Suprapubic skin (tissue), 4 donors: Measurements from ENCODE around the gene C13orf46. TPM values are rescaled to one million over a fixed set of nuclear protein-coding genes. Genes with fewer than 3 reads are reported as not detected.

Experiments used
- DNase-seq, 2 donors: peaks; one replicate each; pipeline ENCODE4 v3.0.0-alpha.2; 2019; ENCODE audit warnings: low spot score in 2 of 2
- H3K27ac ChIP-seq: fragments of 200-600 bp; sonication (generic); one replicate; pipeline ENCODE4 v1.5.1; 2019
- H3K27me3 ChIP-seq: fragments of 200-600 bp; sonication (generic); one replicate; pipeline ENCODE4 v1.5.1; 2019
- H3K36me3 ChIP-seq: fragments of 200-600 bp; sonication (generic); one replicate; pipeline ENCODE4 v1.5.1; 2019
- H3K4me1 ChIP-seq: fragments of 200-600 bp; sonication (generic); one replicate; pipeline ENCODE4 v1.5.1; 2019
- H3K4me3 ChIP-seq: fragments of 200-600 bp; sonication (generic); one replicate; pipeline ENCODE4 v1.5.1; 2019; ENCODE audit warnings: mild to moderate bottlenecking
- H3K9me3 ChIP-seq: fragments of 200-600 bp; sonication (generic); one replicate; pipeline ENCODE4 v1.5.1; 2019
- EP300 ChIP-seq: sonication (generic); formaldehyde crosslinking; IDR thresholded peaks from one replicate; pipeline ENCODE4 v1.6.1; 2017; ENCODE audit warnings: antibody characterized with exemption
- POLR2A ChIP-seq, 2 donors: fragments of 450-650 bp; IDR thresholded peaks; one replicate each; pipeline ENCODE4 v1.6.1; 2017; ENCODE audit warnings: antibody characterized with exemption in 2 of 2, mild to moderate bottlenecking in 2 of 2, moderate library complexity in 2 of 2
- POLR2AphosphoS5 ChIP-seq, 3 donors: sonication (generic); formaldehyde crosslinking; IDR thresholded peaks; one replicate each; pipeline ENCODE4 v1.6.1; 2017; ENCODE audit warnings: antibody characterized with exemption in 3 of 3
- WGBS: methylation state at CpG from one replicate; pipeline ENCODE4 v1.1.5; 2018; 5-methylcytosine and 5-hydroxymethylcytosine counted together
- total RNA-seq, 4 donors: library from RNA; depleted of rRNA; stranded (reverse); fragments of >200 nt; gene quantifications; one replicate each; pipeline ENCODE4 v1.1.0, GENCODE V29; 2016
- TF ChIP-seq, protein P1 (sequence below), 2 donors: fragments of 200-600 bp in 1 of 2; fragments of 450-650 bp in 1 of 2; sonication (generic) in 1 of 2; IDR thresholded peaks; one replicate each; pipeline ENCODE4 v1.5.1; 2016 to 2019; ENCODE audit warnings: antibody characterized with exemption in 2 of 2, mild to moderate bottlenecking in 1 of 2, moderate library complexity in 1 of 2

The C13orf46 gene
- total RNA-seq, 4 donors from 2014 or later, result 0.16 to 1.4 (median 0.53) TPM

DNA sequence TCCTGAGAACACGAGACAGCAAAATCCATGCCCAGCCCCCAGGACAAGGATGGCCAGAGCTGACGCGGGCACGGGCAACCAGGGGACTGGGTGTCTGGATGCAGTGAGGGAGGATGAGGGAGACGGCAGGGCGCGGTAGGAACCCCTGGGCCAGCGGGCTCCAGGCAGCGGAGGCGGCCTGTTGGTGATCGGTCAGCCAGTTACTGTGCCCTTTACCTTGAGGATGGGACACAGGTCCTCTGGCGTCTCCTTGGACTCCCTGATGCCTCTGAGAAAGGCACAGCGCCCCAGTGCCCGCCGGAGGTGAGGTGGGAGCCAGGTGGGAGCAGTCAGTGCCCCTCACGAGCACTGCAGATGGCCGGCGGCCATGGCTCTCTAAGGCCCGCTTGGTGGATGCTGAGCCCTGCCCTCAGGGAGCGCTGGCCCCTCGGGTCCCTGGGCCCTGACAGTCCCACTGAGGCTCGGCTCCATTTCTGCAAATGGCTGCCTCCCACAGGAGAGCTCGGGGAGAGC, 31.2 kb downstream of the C13orf46 start:
- TF ChIP-seq, protein P1, sequence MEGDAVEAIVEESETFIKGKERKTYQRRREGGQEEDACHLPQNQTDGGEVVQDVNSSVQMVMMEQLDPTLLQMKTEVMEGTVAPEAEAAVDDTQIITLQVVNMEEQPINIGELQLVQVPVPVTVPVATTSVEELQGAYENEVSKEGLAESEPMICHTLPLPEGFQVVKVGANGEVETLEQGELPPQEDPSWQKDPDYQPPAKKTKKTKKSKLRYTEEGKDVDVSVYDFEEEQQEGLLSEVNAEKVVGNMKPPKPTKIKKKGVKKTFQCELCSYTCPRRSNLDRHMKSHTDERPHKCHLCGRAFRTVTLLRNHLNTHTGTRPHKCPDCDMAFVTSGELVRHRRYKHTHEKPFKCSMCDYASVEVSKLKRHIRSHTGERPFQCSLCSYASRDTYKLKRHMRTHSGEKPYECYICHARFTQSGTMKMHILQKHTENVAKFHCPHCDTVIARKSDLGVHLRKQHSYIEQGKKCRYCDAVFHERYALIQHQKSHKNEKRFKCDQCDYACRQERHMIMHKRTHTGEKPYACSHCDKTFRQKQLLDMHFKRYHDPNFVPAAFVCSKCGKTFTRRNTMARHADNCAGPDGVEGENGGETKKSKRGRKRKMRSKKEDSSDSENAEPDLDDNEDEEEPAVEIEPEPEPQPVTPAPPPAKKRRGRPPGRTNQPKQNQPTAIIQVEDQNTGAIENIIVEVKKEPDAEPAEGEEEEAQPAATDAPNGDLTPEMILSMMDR (IDR thresholded peaks at IDR 0.05), result no peak
- TF ChIP-seq EP300, result no peak
- no peak for TF ChIP-seq POLR2AphosphoS5 (IDR thresholded peaks at IDR 0.05)
- TF ChIP-seq POLR2A (IDR thresholded peaks at IDR 0.05), result no peak
- H3K9me3 ChIP-seq, result no peaks in the 10 kb centered on the region
- no peak overlapping the region for H3K27ac ChIP-seq
- DNase-seq, result peak in 1 of 2 donors; percentile 52
- no peak overlapping the region for H3K4me3 ChIP-seq
- peaks cover 6% of the 10 kb centered on the region for H3K27me3 ChIP-seq
- peaks cover 11% of the 10 kb centered on the region for H3K4me1 ChIP-seq
- 89% methylated on average over 12 of the region's 23 CpGs for WGBS
- no peaks in the 10 kb centered on the region for H3K36me3 ChIP-seq

DNA sequence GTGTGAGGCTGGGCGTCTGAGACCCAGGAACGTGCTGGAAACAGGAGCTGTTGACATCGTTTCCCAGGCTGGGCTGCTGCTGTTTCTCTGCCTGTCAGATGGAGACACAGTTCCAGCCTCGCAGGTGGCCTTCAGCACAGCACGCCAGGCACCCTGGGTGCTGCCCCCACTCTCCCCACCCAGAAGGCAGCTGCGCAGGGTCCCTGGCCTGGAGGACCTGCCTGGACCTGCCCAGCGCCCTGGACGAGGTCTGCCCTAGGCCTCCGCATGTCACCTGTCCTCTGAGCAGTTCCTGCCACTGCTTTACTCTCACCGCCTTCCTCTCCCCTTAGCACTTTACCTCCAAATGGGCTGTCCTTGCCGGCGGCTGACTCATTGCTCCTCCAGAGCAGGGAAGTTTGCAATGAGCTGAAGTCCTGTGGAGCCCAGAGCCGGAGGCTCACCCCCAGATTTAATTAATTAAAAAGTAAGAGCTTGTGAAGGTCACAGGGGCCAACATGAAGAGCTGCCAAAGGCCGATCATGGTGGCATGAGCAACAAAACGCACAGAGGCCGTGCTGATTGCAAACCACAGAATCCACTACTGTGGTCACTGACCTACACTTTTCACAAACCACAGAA, 32.2 kb downstream of the C13orf46 start:
- H3K4me1 ChIP-seq, result peaks cover under 1% of the 10 kb centered on the region
- H3K27ac ChIP-seq, result no peak overlapping the region
- DNase-seq, result peak in 1 of 2 donors; percentile 34
- H3K4me3 ChIP-seq, result no peak overlapping the region
- H3K36me3 ChIP-seq, result no peaks in the 10 kb centered on the region
- no peaks in the 10 kb centered on the region for H3K9me3 ChIP-seq
- peaks cover 8% of the 10 kb centered on the region for H3K27me3 ChIP-seq
- TF ChIP-seq POLR2AphosphoS5 (IDR thresholded peaks at IDR 0.05) (no peak), EP300 (no peak), POLR2A (IDR thresholded peaks at IDR 0.05) (no peak)
- TF ChIP-seq, protein P1 (IDR thresholded peaks at IDR 0.05), result no peak
- WGBS, result 83% methylated on average over 14 of the region's 16 CpGs

DNA sequence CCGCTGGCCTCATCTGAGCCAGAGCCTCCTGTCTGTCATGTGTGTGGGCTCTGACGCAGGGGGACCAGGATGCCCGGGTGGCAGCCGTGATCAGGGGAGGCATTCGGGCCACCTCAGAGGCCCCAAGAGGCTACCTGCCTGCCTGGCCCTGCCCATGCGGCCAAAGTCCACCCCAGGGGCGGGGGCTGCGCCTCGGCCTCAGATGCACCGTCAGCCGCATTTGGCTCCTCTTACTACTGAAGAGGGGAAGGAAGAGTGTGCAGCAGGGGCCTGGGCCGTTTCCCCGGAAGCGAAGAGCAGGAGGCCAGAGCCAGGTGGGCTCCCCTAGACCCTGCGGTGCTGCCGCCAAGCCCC, 34.0 kb downstream of the C13orf46 start:
- DNase-seq, result no peak
- no peaks in the 10 kb centered on the region for H3K9me3 ChIP-seq
- H3K4me1 ChIP-seq, result peaks cover 10% of the 10 kb centered on the region
- TF ChIP-seq EP300 (no peak), POLR2AphosphoS5 (IDR thresholded peaks at IDR 0.05) (no peak), POLR2A (IDR thresholded peaks at IDR 0.05) (no peak)
- TF ChIP-seq, protein P1 (IDR thresholded peaks at IDR 0.05), result no peak
- H3K27ac ChIP-seq, result no peak overlapping the region
- H3K4me3 ChIP-seq, result no peak overlapping the region
- WGBS, result no CpG with 5 or more reads among the region's 16 CpGs
- peaks cover 8% of the 10 kb centered on the region for H3K27me3 ChIP-seq
- no peaks in the 10 kb centered on the region for H3K36me3 ChIP-seq

DNA sequence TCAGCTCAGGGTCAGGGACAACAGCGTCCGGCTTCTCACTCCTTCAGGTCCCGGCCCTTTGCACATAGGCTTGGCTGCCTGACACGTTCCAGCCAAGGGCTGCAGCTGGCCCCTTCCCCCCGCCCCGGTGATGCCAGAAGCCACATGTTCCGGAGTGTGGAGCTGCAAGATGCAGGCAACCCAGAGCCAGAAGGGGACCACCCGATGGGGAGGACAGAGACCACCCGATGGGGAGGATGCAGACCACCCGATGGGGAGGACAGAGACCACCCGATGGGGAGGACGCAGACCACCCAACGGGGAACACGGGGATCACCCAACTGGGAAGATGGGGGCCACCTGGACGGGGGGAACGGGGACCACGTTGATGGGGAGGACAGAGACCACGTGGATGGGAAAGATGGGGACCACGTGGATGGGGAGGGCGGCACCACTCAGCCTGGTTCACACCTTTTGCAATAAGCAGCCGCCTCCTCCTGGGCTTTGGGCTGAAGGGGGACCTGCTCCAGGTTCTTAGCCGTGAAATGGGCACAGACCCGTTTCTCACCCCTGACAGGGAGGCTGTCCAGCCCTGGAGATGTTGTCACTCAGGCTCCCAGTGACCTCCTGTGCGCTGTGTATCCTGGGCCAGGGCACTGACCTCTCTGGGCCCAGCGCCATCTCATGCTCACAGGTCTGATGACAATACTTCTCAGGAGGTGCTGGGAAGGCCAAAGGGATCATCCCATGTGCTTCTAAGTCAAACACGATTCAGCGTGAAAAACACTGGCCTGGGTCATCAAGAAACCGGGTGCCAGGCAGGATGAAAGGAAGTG, 34.5 kb downstream of the C13orf46 start:
- peaks cover 8% of the 10 kb centered on the region for H3K27me3 ChIP-seq
- H3K27ac ChIP-seq, result no peak overlapping the region
- 69% methylated on average over 20 of the region's 28 CpGs for WGBS
- peaks cover 11% of the 10 kb centered on the region for H3K4me1 ChIP-seq
- H3K36me3 ChIP-seq, result no peaks in the 10 kb centered on the region
- no peak for TF ChIP-seq POLR2A (IDR thresholded peaks at IDR 0.05)
- no peak for TF ChIP-seq EP300
- no peak for TF ChIP-seq POLR2AphosphoS5 (IDR thresholded peaks at IDR 0.05)
- TF ChIP-seq, protein P1 (IDR thresholded peaks at IDR 0.05), result no peak
- no peak for DNase-seq
- H3K4me3 ChIP-seq, result no peak overlapping the region
- H3K9me3 ChIP-seq, result no peaks in the 10 kb centered on the region

DNA sequence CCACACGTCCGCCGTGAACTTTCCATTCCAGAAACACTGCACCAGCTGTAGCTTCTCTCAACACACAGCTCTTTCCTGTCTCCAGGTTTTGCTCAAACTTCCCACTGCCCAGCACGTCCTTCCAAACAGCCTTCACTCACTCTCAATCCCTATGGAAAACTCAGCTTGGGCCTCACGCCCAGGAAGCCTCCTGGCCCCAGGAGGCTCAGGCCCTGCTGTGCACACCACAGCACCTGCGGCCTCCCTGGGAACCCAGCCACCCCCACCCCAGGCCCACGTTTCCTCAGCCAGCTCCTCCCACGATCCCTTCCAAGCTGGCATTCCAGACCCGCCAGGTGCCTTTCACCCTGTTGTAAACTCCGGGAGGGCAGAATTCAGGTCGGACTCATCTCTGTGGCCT, 35.2 kb downstream of the C13orf46 start:
- Histone ChIP-seq H3K36me3 (no peaks in the 10 kb centered on the region), H3K27ac (no peak overlapping the region), H3K27me3 (peaks cover 8% of the 10 kb centered on the region), H3K9me3 (no peaks in the 10 kb centered on the region), H3K4me1 (peaks cover 11% of the 10 kb centered on the region), H3K4me3 (no peak overlapping the region)
- no peak for DNase-seq
- no peak for TF ChIP-seq POLR2AphosphoS5 (IDR thresholded peaks at IDR 0.05)
- TF ChIP-seq POLR2A (IDR thresholded peaks at IDR 0.05), result no peak
- TF ChIP-seq EP300, result no peak
- TF ChIP-seq, protein P1 (IDR thresholded peaks at IDR 0.05), result no peak
- WGBS, result 54% methylated on average over 11 of the region's 11 CpGs
